PFSK-1 (cell line): ENCODE measurements around the gene PYGO1.

Experiments used
- FOXP2 ChIP-seq: optimal IDR thresholded peaks from 2 replicates; pipeline ENCODE3; 2011; ENCODE audit warnings: borderline replicate concordance, control low read depth, inconsistent platforms; ENCODE audit not compliant: insufficient read depth; ENCODE audit errors: extremely low read length, extremely low read depth
- POLR2AphosphoS5 ChIP-seq: IDR thresholded peaks from 2 replicates; pipeline ENCODE4 v1.6.1; 2012; ENCODE audit warnings: low read depth, mild to moderate bottlenecking, control low read depth, low read length, moderate library complexity
- REST ChIP-seq, 2 experiments: IDR thresholded peaks; 2 replicates each; pipeline versions ENCODE4 v1.6.1 to v1.8.0; 2011 to 2012; ENCODE audit warnings: low read depth in 2 of 2, low read length in 2 of 2, control low read depth in 1 of 2, inconsistent platforms in 1 of 2, mild to moderate bottlenecking in 1 of 2, moderate library complexity in 1 of 2; ENCODE audit not compliant: insufficient read depth in 1 of 2
- SIN3A ChIP-seq: IDR thresholded peaks from 2 replicates; pipeline ENCODE4 v1.6.1; 2012; ENCODE audit warnings: mild to moderate bottlenecking, low read length, moderate library complexity, borderline replicate concordance; ENCODE audit not compliant: insufficient read depth
- TAF1 ChIP-seq: IDR thresholded peaks from 2 replicates; pipeline ENCODE4 v1.6.1; 2012; ENCODE audit warnings: low read length, control low read depth, borderline replicate concordance; ENCODE audit not compliant: insufficient read depth

Gene PYGO1

DNA sequence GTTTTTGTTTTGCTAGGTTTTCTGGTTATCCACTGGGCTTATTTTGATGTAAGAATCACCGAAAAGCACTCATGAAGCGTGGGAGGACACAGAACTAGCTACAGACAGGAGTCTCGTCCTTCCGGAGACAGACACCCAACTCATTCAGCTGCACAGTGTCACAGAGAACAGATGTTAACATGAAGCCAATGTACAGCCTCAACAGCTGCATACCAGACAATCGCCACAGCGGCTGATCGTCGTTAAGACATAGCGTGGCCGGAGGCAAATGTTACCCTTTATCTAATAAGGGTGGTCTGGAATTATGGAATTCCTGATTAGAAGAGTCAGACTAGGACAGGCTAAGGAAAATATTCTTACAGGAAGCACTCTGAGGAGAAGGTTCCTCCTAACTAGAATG, 1.1 kb upstream of the PYGO1 start:
- TF ChIP-seq TAF1 (no peak), FOXP2 (no peak), SIN3A (no peak), REST (IDR thresholded peaks at IDR 0.05; ENCODE audit: insufficient read depth in 1 of 2, low read depth in 2 of 2, low read length in 2 of 2) (no peak), POLR2AphosphoS5 (no peak)

DNA sequence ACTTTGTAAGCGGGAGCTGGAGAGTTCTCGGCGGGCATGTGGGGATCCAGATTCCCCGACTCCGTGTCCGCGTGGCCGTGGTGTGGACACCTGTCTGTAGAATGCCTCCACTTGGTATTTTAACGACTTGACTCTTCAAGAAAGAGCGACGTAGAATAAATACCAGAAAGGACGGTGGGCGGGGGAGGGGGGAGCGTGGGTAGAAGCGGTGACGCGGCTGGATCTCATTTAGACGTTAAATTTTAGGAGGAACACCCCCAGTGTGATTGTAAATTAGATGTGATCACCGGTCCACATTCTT, 620 bp upstream of the PYGO1 start:
- TF ChIP-seq POLR2AphosphoS5 (no peak), TAF1 (no peak), SIN3A (no peak), FOXP2 (no peak), REST (IDR thresholded peaks at IDR 0.05; ENCODE audit: insufficient read depth in 1 of 2, low read depth in 2 of 2, low read length in 2 of 2) (no peak)

- TF ChIP-seq FOXP2 = peak; percentile 11
- no peak for TF ChIP-seq POLR2AphosphoS5
- no peak; the same call in 1 of the 2 replicates for TF ChIP-seq SIN3A
- TF ChIP-seq REST (IDR thresholded peaks at IDR 0.05; ENCODE audit: insufficient read depth in 1 of 2, low read depth in 2 of 2, low read length in 2 of 2) = no peak
These were observed 650 bp downstream of the PYGO1 start for GRCh38 chr15:55587321-55588069.

GRCh38 chr15:55586808-55587207, 1.3 kb downstream of the PYGO1 start:
- TF ChIP-seq FOXP2 (no peak), SIN3A (no peak), POLR2AphosphoS5 (no peak), REST (IDR thresholded peaks at IDR 0.05; ENCODE audit: insufficient read depth in 1 of 2, low read depth in 2 of 2, low read length in 2 of 2) (no peak), TAF1 (no peak)
